NCI-H446 treated with DMSO at 0.1 percent for 48 hours (cell line): Measurements from ENCODE around the gene TRIM43B.
"Not testable (repeated sequence)": the region's sequence is repeated elsewhere in the genome, so short reads cannot be mapped to it uniquely, and the experiment has no call there.

ENCODE experiments used
- DNase-seq: peaks from one replicate; lab custom pipeline; 2025; lab: John Stamatoyannopoulos, UW

TRIM43B gene

GRCh38 chr2:95433973-95434372, 50.6 kb downstream of the TRIM43B start:
- DNase-seq: not testable (repeated sequence)

DNA sequence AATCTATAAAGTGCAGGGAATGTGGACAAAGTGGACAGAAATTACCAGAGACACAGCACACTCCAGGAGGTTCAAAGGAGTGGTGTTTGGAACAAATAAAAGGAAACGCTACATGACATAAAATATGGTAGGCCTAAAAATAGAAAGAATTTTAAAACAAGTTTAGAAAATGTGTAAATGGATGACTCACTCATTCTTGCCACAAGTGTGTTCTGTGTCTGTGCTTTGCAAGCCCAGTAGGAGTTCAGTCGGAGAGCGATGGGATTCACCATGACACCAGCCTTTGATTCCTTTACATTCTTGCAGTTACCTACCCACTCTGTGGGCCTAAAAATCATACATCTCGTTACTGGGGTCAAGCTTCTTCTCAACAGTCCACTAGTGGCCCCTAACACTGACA, 51.2 kb downstream of the TRIM43B start:
- DNase-seq: not testable (repeated sequence)

- DNase-seq: not testable (repeated sequence)
Measured at GRCh38 chr2:95429748-95430467, 54.6 kb downstream of the TRIM43B start.

GRCh38 chr2:95427196-95427867, 57.2 kb downstream of the TRIM43B start:
- DNase-seq: not testable (repeated sequence)
